Spinal cord (tissue), 10 donors: Measurements from ENCODE around the gene CGN. TPM values are rescaled to one million over a fixed set of nuclear protein-coding genes. Genes with fewer than 3 reads are reported as not detected.

Source experiments
- DNase-seq, 6 donors: peaks; one replicate each; pipeline versions ENCODE4 v3.0.0 to v3.0.0-alpha.2; 2013 to 2015; ENCODE audit warnings: low spot score in 6 of 6, low read depth in 4 of 6
- H3K27ac ChIP-seq: one replicate; pipeline ENCODE4 v1.5.1; 2013; ENCODE audit warnings: low read depth, low read length, control low read depth
- H3K27me3 ChIP-seq: one replicate; pipeline ENCODE4 v1.6.1; 2013; ENCODE audit warnings: low read length; ENCODE audit not compliant: control insufficient read depth, insufficient read depth
- H3K36me3 ChIP-seq: one replicate; pipeline ENCODE4 v1.6.1; 2013; ENCODE audit warnings: low read length; ENCODE audit not compliant: control insufficient read depth, insufficient read depth
- H3K4me1 ChIP-seq: one replicate; pipeline ENCODE4 v1.6.1; 2013; ENCODE audit warnings: low read length; ENCODE audit not compliant: control insufficient read depth, insufficient read depth
- H3K4me3 ChIP-seq: one replicate; pipeline ENCODE4 v1.5.1; 2013; ENCODE audit warnings: low read depth, low read length, control low read depth
- H3K9me3 ChIP-seq: one replicate; pipeline ENCODE4 v1.6.1; 2013; ENCODE audit warnings: low read length; ENCODE audit not compliant: control insufficient read depth, insufficient read depth
- WGBS: methylation state at CpG from one replicate; pipeline ENCODE4 v1.1.5; 2013; ENCODE audit warnings: missing lambda C conversion rate; ENCODE audit not compliant: insufficient coverage; 5-methylcytosine and 5-hydroxymethylcytosine counted together
- polyA plus RNA-seq, 2 donors: library from polyadenylated mRNA; unstranded; fragments of 120-200 nt; gene quantifications; one replicate each; pipeline ENCODE4 v1.2.1, GENCODE V29; 2013; ENCODE audit not compliant: insufficient read length in 2 of 2
- total RNA-seq, 2 donors: library from RNA; depleted of rRNA in 1 of 2; stranded (reverse); fragments of 120-200 nt in 1 of 2; fragments of >200 nt in 1 of 2; gene quantifications; one replicate each; pipeline versions ENCODE4 v1.2.3 to v1.2.4, GENCODE V29; 2013 to 2014
- donor health status: healthy.

The CGN gene
- total and polyA plus RNA-seq, 4 donors: 2.4 to 14.1 (median 5.5) TPM

DNA sequence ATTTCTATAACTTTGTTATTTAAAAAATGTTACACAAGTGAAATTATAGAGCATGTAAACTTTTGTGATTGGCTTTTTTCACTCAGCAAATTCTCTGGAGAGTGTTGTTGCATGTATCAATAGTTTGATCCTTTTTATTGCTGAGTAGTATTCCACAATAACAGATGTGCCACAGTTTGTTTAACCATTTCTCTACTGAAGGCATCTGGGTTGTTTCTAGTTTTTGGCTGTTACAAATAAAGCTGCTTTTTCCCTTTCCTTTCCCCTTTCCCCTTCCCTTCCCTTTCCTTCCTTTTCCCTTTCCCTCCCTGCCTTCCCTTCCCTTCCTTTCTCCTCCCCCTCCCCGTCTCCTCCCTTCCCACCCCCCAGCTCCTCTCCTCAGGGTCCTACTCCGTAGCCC is 44.9 kb downstream of the CGN start:
- H3K4me1 ChIP-seq: no peaks in the 10 kb centered on the region
- H3K36me3 ChIP-seq: no peaks in the 10 kb centered on the region
- WGBS: no CpG with 5 or more reads among the region's 2 CpGs

DNA sequence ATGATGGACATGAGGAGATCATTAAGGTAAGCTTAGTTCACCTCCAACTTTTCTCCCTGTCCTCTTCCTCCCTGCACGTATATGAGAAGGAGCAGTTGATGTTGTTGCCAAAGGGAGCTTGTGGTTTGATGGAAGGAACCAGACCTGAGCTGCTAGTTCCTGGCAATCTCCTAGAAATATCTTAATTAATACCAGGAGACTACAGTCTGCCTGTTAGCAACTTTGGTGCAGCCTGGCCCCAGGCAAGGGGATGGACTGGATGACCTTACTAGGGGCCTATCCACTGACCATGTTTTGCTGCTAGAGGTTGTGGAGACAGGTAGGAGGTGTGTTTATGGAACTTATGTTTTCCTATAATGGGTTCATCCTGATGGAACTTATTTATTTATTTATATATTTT is 51.5 kb downstream of the CGN start:
- no peaks in the 10 kb centered on the region for H3K27me3 ChIP-seq
- H3K9me3 ChIP-seq: no peaks in the 10 kb centered on the region
- H3K27ac ChIP-seq: no peak overlapping the region
- H3K36me3 ChIP-seq: peaks cover 12% of the 10 kb centered on the region
- no peaks in the 10 kb centered on the region for H3K4me1 ChIP-seq
- WGBS: no CpG with 5 or more reads among the region's 1 CpG
- DNase-seq: no peak
- no peak overlapping the region for H3K4me3 ChIP-seq

More for the DNA sequence above, 44.9 kb downstream of the CGN start:
- no peak overlapping the region for H3K4me3 ChIP-seq
- H3K9me3 ChIP-seq: no peaks in the 10 kb centered on the region
- H3K27me3 ChIP-seq: no peaks in the 10 kb centered on the region
- H3K27ac ChIP-seq: no peak overlapping the region
- DNase-seq: no peak

DNA sequence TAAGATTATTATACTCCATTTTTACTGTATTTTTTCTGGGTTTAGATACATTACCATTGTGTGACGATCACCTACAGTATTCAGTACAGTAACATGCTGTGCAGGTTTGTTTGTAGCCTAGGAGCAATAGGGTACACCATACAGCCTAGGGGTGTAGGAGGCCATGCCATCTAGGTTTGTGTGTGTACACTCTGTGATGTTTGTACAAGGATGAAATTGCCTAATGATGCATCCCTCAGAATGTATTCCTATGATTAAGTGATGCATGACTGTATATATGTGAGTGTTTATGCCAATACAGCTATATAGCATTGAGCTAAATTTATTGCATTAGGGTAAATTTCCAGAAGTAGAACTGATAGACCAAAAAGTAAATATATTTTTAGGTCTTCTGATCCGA is 52.2 kb downstream of the CGN start:
- no peak overlapping the region for H3K4me3 ChIP-seq
- DNase-seq: no peak
- no CpG with 5 or more reads among the region's 2 CpGs for WGBS

DNA sequence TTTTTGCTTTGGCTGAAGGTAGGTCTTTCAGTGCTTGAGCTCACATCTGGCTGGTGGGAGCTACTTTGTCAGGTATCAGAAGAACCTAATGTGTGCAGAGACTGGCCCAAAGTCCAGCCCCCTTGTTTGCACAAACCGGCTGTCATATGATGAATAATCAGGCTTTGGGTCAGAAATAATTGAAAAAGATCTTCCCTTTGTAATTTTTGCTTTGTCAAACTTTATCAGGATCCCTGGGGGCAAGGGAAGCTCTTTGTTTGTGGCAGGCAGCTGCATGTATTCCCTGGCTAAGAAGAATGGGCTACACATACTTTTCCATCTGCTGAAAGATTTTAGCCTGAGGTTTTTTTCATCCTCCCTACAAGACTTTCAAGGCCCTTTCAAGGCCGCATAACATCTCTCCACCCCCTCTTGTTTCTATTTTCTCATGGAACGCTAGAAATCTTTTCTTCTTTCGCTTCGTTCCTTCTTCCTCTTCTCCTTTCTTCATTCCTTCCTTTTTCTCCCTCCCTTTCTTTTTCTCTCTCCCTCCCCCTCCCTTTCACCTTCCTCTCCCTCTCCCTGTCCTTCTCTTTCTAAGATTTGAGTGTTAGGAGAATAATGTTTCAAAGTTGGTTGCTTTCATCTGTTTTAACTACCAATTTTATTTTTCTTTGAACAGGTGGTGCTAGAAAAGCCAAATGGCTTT is 54.5 kb downstream of the CGN start:
- 24% methylated on average over 3 of the region's 5 CpGs for WGBS
- peaks cover 23% of the 10 kb centered on the region for H3K36me3 ChIP-seq
- DNase-seq: no peak
- H3K27me3 ChIP-seq: no peaks in the 10 kb centered on the region
- no peak overlapping the region for H3K4me3 ChIP-seq
- H3K9me3 ChIP-seq: no peaks in the 10 kb centered on the region
- H3K4me1 ChIP-seq: no peaks in the 10 kb centered on the region
- H3K27ac ChIP-seq: no peak overlapping the region

More for the DNA sequence above, 52.2 kb downstream of the CGN start:
- H3K27ac ChIP-seq: no peak overlapping the region
- no peaks in the 10 kb centered on the region for H3K9me3 ChIP-seq
- peaks cover 12% of the 10 kb centered on the region for H3K36me3 ChIP-seq
- no peaks in the 10 kb centered on the region for H3K27me3 ChIP-seq
- no peaks in the 10 kb centered on the region for H3K4me1 ChIP-seq

DNA sequence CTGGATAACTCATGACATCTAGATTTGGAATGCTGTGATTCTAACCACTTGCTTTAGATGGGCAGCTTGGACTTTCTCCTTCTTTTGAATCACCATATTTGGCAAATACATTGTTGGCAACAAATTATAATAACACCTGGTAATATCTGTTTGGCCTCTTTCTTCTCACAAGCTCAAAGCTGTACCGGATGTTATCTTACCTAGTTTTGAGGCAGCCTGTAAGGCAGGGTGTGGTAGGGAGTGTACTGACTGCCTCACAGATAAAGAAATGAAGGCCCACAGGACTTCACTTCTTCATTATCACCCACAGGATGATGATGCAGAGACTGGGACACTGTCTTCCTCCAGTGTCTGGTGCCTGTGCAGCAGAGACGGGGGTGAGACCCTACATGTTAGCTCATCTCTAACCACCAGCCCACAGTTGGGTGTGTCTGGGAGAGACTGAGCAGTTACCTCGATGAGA is 57.5 kb downstream of the CGN start:
- H3K36me3 ChIP-seq: peaks cover 24% of the 10 kb centered on the region
- no CpG with 5 or more reads among the region's 3 CpGs for WGBS
- no peak for DNase-seq
- no peaks in the 10 kb centered on the region for H3K4me1 ChIP-seq
- no peak overlapping the region for H3K27ac ChIP-seq
- H3K4me3 ChIP-seq: no peak overlapping the region
- no peaks in the 10 kb centered on the region for H3K9me3 ChIP-seq
- H3K27me3 ChIP-seq: no peaks in the 10 kb centered on the region

DNA sequence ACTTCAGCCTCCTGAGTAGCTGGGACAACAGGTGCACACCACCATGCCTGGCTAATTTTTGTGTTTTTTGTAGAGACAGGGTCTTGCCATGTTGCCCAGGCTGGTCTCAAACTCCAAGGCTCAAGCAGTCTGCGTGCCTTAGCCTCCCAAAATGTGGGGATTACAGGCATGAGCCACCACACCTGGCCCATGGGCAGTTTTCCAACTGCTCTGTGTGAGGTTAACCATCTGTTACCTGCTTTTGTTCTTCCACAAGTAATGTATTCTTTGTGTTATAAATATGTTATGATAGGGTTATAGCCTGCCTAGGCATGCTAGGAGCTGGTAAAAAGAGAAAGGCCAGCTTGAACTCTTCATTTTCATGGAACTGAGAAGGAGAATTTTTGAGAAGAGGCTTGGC is 59.6 kb downstream of the CGN start:
- 80% methylated on average over 1 of the region's 1 CpG for WGBS
- no peak for DNase-seq
- H3K27ac ChIP-seq: no peak overlapping the region
- no peaks in the 10 kb centered on the region for H3K4me1 ChIP-seq
- no peaks in the 10 kb centered on the region for H3K9me3 ChIP-seq
- H3K4me3 ChIP-seq: no peak overlapping the region
- H3K36me3 ChIP-seq: peaks cover 30% of the 10 kb centered on the region
- no peaks in the 10 kb centered on the region for H3K27me3 ChIP-seq

DNA sequence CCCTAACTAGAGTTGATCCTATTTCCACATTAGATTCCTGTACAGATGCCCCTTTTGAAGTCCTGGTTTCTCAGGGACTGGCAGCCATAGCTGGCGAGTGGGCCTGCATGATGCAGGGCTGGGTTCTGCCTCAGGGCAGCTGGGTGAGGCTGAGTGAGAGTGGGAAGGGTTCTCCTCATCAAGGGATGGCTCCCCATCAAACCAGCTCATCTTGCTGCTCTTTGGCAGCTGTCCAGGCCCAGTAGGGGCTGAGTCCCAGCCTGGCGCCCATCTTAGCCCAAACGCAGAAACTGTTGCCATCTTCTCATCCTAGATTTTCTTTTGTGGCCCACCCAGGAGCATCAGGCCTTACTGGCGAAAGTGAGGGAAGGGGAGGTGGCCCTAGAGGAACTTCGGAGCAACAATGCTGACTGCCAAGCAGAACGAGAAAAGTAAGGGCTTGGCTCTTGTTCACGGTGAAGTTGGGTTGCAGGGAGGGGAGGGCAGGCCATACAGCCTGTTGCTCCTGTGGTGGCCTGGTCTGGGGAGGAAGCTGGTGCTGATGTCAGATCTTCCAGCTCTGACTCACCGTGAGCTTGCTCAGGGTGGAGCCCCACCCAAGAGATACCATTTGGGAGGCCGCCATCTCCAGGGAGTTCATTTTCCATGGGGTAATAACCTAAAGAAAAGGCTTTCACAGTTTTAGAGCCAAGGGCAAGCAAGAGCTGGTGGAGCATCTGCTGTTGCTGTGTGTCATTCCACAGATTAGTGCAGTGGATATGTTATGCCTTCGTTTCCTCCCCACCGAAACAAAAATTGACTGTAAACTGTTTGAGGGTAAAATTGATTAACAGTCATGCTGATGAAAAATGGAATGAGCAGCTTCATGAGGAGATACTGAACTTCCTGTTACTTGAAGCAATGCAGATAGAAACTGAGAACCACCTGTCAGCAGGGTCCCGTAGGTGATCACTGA is 63.7 kb downstream of the CGN start:
- peaks cover 24% of the 10 kb centered on the region for H3K36me3 ChIP-seq
- H3K4me3 ChIP-seq: no peak overlapping the region

DNA sequence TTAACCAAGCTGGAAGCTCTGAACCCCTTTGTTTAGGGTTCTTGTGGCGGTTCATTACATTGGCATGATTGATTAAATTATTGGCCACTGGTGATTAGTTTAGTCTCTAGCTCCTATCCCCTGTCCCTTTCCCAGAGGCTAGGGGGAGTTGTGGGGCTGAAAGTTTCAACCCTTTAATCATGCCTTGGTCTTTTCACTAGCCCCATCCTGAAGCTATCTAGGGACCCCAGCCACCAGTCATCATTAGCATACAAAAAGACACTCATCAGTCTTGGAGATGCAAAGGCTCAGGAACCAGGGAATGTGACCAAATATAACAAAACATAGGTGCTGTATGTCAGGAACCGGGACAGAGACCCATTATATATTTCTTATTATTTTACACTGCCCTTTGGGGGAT is 66.0 kb downstream of the CGN start:
- 100% methylated on average over 1 of the region's 2 CpGs for WGBS
- no peak for DNase-seq
- Histone ChIP-seq H3K9me3 (no peaks in the 10 kb centered on the region), H3K36me3 (peaks cover 26% of the 10 kb centered on the region), H3K4me1 (peaks cover 2% of the 10 kb centered on the region), H3K27me3 (no peaks in the 10 kb centered on the region), H3K27ac (no peak overlapping the region), H3K4me3 (no peak overlapping the region)

More for the DNA sequence above, 63.7 kb downstream of the CGN start:
- no peaks in the 10 kb centered on the region for H3K4me1 ChIP-seq
- no peaks in the 10 kb centered on the region for H3K27me3 ChIP-seq
- H3K27ac ChIP-seq: no peak overlapping the region
- 93% methylated on average over 11 of the region's 12 CpGs for WGBS
- DNase-seq: no peak
- H3K9me3 ChIP-seq: no peaks in the 10 kb centered on the region

DNA sequence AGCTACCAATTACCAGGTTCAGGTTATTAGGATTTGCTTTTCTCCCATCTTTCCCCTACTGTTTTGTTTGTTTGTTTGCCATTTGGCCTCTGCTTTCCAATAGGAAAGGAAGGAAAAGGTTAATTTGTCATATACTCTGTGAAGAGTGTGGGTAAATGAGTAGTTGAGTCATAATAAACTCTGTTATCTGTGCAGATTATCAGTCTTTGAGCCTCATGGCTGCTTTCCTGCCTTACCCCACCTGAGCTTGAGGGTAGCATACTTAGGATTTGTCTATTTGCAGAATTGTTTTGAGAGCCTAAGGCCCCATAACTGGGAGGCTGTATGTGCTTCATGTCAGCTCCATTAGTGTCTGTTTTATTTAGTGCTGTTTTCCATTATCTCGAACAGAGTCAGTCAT is 67.8 kb downstream of the CGN start:
- Histone ChIP-seq H3K4me1 (peaks cover 2% of the 10 kb centered on the region), H3K27me3 (no peaks in the 10 kb centered on the region), H3K4me3 (no peak overlapping the region), H3K36me3 (peaks cover 27% of the 10 kb centered on the region), H3K9me3 (no peaks in the 10 kb centered on the region), H3K27ac (no peak overlapping the region)
- no CpG with 5 or more reads among the region's 1 CpG for WGBS
- DNase-seq: no peak
